HCT116 (cell line): ENCODE measurements around the gene TXLNG. TPM values are rescaled to one million over a fixed set of nuclear protein-coding genes. Genes with fewer than 3 reads are reported as not detected.
A peak's percentile ranks its signal among the peaks of the same experiment; 100 is the strongest.

Experiments
- ATAC-seq: fragments of 200-7000 bp; cut with Tn5 transposase; 2 replicates; pipeline ENCODE4 v1.9.1; 2020; ENCODE audit warnings: mild to moderate bottlenecking, moderate library complexity
- BruUV-seq: library from RNA; stranded (reverse); fragments of 400-500 nt; replicated peaks from 2 replicates; lab custom pipeline; 2021; lab: Mats Ljungman, UMichigan
- CTCF ChIA-PET: fragments of 300-600 bp; sonication (Branson Sonifier 250); formaldehyde crosslinking; loops from one replicate; lab custom pipeline; 2021; ENCODE audit warnings: antibody characterized with exemption; lab: Charles Lee
- POLR2A ChIA-PET: fragments of 300-600, 350-600 bp; sonication (Branson Sonifier 250); formaldehyde crosslinking; loops from one replicate; lab custom pipeline; 2021; ENCODE audit warnings: antibody characterized with exemption; lab: Charles Lee
- RAD21 ChIA-PET, 2 experiments: fragments of 300-600 bp; sonication (Branson Sonifier 250); formaldehyde crosslinking; loops; one replicate each; lab custom pipeline; 2023; ENCODE audit warnings: low total read pairs in 2 of 2; ENCODE audit not compliant: uncharacterized antibody in 2 of 2, unreplicated experiment in 2 of 2, low non-redundant PET in 1 of 2; lab: Charles Lee
- DNase-seq: peaks from one replicate; pipeline ENCODE4 v3.0.0-alpha.2; 2010; ENCODE audit warnings: low read depth, low spot score
- H2AFZ ChIP-seq: fragments of 200-600 bp; shearing (Covaris generic), sonication (generic); 2 replicates; pipeline ENCODE4 v1.6.1; 2017; ENCODE audit warnings: low read depth, mixed run types, mixed read lengths, antibody characterized with exemption, low read length; ENCODE audit not compliant: poor library complexity, severe bottlenecking
- H3K27ac ChIP-seq: 2 replicates; pipeline ENCODE4 v1.5.1; 2012; ENCODE audit warnings: low read depth, low read length
- H3K27me3 ChIP-seq: fragments of 200-600 bp; sonication (generic); 2 replicates; pipeline ENCODE4 v1.6.1; 2016; ENCODE audit warnings: mixed run types, low read length, mixed read lengths; ENCODE audit not compliant: insufficient read depth
- H3K36me3 ChIP-seq, 2 experiments: fragments of 200-500 bp in 1 of 2; fragments of 200-600 bp in 1 of 2; sonication (Bioruptor generic) in 1 of 2; sonication (generic) in 1 of 2; 2 replicates each; pipeline versions ENCODE4 v1.5.1 to v1.6.1; 2014 to 2016; ENCODE audit warnings: low read length in 2 of 2, inconsistent platforms in 1 of 2, mixed read lengths in 1 of 2, mixed run types in 1 of 2; ENCODE audit not compliant: insufficient read depth in 2 of 2, control insufficient read depth in 1 of 2
- H3K4me1 ChIP-seq, 2 experiments: fragments of 200-600 bp in 1 of 2; sonication (generic) in 1 of 2; 2 replicates each; pipeline versions ENCODE4 v1.5.1 to v1.6.1; 2012 to 2017; ENCODE audit warnings: low read length in 2 of 2, inconsistent platforms in 1 of 2, mild to moderate bottlenecking in 1 of 2, mixed read lengths in 1 of 2, mixed run types in 1 of 2, moderate library complexity in 1 of 2; ENCODE audit not compliant: insufficient read depth in 2 of 2, control insufficient read depth in 1 of 2
- H3K4me2 ChIP-seq: fragments of 200-600 bp; sonication (generic); 2 replicates; pipeline ENCODE4 v1.6.1; 2017; ENCODE audit warnings: mixed run types, low read length, mixed read lengths
- H3K4me3 ChIP-seq, 2 experiments: fragments of 200-600 bp in 1 of 2; sonication (generic) in 1 of 2; replicated peaks in 1 of 2; 2 replicates each; pipeline ENCODE4 v1.5.1; 2011 to 2016; ENCODE audit warnings: low read length in 2 of 2, control low read depth in 1 of 2, low read depth in 1 of 2, mild to moderate bottlenecking in 1 of 2, mixed read lengths in 1 of 2, mixed run types in 1 of 2
- H3K79me2 ChIP-seq: fragments of 200-600 bp; sonication (generic); 2 replicates; pipeline ENCODE4 v1.6.1; 2017; ENCODE audit warnings: mild to moderate bottlenecking, mixed run types, low read length, moderate library complexity, mixed read lengths; ENCODE audit not compliant: insufficient read depth
- H3K9ac ChIP-seq: fragments of 200-600 bp; sonication (generic); 2 replicates; pipeline ENCODE4 v1.6.1; 2016; ENCODE audit warnings: low read length, mixed read lengths
- H3K9me2 ChIP-seq: fragments of 200-600 bp; sonication (generic), shearing (Covaris generic); 2 replicates; pipeline ENCODE4 v1.6.1; 2017; ENCODE audit warnings: mixed run types, mild to moderate bottlenecking, moderate library complexity; ENCODE audit not compliant: insufficient read depth
- H3K9me3 ChIP-seq, 2 experiments: fragments of 200-500 bp in 1 of 2; fragments of 200-600 bp in 1 of 2; sonication (Bioruptor generic) in 1 of 2; sonication (generic) in 1 of 2; 2 replicates each; pipeline ENCODE4 v1.6.1; 2014 to 2017; ENCODE audit warnings: low read length in 2 of 2, mixed read lengths in 2 of 2, inconsistent platforms in 1 of 2, low read depth in 1 of 2, mild to moderate bottlenecking in 1 of 2, mixed run types in 1 of 2, moderate library complexity in 1 of 2; ENCODE audit not compliant: control insufficient read depth in 1 of 2, insufficient read depth in 1 of 2
- H4K20me1 ChIP-seq: fragments of 200-600 bp; sonication (generic), shearing (Covaris generic); 2 replicates; pipeline ENCODE4 v1.6.1; 2017; ENCODE audit warnings: mixed run types, mild to moderate bottlenecking, moderate library complexity; ENCODE audit not compliant: insufficient read depth
- ELF1 ChIP-seq: IDR thresholded peaks from 2 replicates; pipeline ENCODE4 v1.6.1; 2012; ENCODE audit warnings: low read depth, borderline replicate concordance
- EZH2 ChIP-seq: fragments of 200-600 bp; sonication (generic); IDR thresholded peaks from 2 replicates; pipeline ENCODE4 v1.6.1; 2017; ENCODE audit warnings: antibody characterized with exemption, mixed run types
- EZH2phosphoT487 ChIP-seq: fragments of 200-600 bp; IDR thresholded peaks from 2 replicates; pipeline ENCODE4 v1.6.1; 2018; ENCODE audit warnings: antibody characterized with exemption, borderline replicate concordance
- FOSL1 ChIP-seq: IDR thresholded peaks from 2 replicates; pipeline ENCODE4 v1.6.1; 2012; ENCODE audit warnings: low read depth
- POLR2A ChIP-seq: IDR thresholded peaks from 2 replicates; pipeline ENCODE4 v1.7.0; 2011; ENCODE audit warnings: borderline replicate concordance; ENCODE audit not compliant: insufficient read depth, insufficient read length; ENCODE audit errors: extremely low read depth
- RAD21 ChIP-seq: IDR thresholded peaks from 2 replicates; pipeline ENCODE4 v1.6.1; 2012; ENCODE audit warnings: low read depth, mild to moderate bottlenecking
- SIN3A ChIP-seq: IDR thresholded peaks from 2 replicates; pipeline ENCODE4 v1.6.1; 2012; ENCODE audit warnings: low read depth
- SP1 ChIP-seq: IDR thresholded peaks from 2 replicates; pipeline ENCODE4 v1.6.1; 2012; ENCODE audit warnings: low read depth
- SRF ChIP-seq: IDR thresholded peaks from 2 replicates; pipeline ENCODE4 v1.6.1; 2012; ENCODE audit warnings: low read depth
- TCF7L2 ChIP-seq: IDR thresholded peaks from 2 replicates; pipeline ENCODE4 v1.7.0; 2011; ENCODE audit warnings: borderline replicate concordance, inconsistent platforms; ENCODE audit not compliant: insufficient read depth, insufficient read length; ENCODE audit errors: extremely low read depth
- YY1 ChIP-seq: IDR thresholded peaks from 2 replicates; pipeline ENCODE4 v1.6.1; 2011; ENCODE audit warnings: low read length, low read depth, moderate library complexity, mild to moderate bottlenecking; ENCODE audit not compliant: insufficient replicate concordance; ENCODE audit errors: extremely low read depth
- ZFX ChIP-seq: fragments of 450-650 bp; IDR thresholded peaks from 2 replicates; pipeline ENCODE4 v1.6.1; 2017
- intact Hi-C: fragments of 100-400 bp; cut with micrococcal nuclease; formaldehyde crosslinking; loops from 2 replicates; pipeline ENCODE4 v1.10.0; 2022
- total RNA-seq: library from RNA; stranded (reverse); gene quantifications from one replicate; pipeline ENCODE4 v1.2.1, GENCODE V29; 2021; ENCODE audit not compliant: unreplicated experiment
- TF ChIP-seq, protein P1 (sequence below): IDR thresholded peaks from 2 replicates; pipeline ENCODE4 v1.6.1; 2011; ENCODE audit warnings: mild to moderate bottlenecking, low read length, moderate library complexity; ENCODE audit not compliant: insufficient replicate concordance; ENCODE audit errors: extremely low read depth

The TXLNG gene
- total RNA-seq, 1 experiment from 2014 or later, result 22.9 TPM

DNA sequence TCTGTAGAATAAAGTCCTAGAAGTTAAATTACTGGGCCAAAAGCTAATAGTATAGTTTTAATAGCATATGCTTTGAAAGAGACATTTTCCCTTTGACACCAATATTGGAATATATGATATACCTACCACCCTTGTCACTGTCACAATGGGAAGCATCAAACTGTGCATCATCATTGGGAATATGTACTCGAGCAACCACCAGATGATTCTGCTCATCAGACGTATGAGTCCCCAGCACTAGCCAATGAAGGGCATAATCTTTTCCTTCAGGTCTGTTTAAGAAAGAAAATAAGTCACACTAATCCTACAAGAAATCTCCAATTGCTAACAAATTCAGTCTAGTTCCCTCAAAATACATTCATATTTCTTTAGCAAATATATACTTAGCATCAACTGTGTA is 76.6 kb downstream of the TXLNG start:
- H3K9ac ChIP-seq, result no peak overlapping the region
- intact Hi-C loops, result no loop called here
- POLR2A ChIA-PET, result no interaction called here

DNA sequence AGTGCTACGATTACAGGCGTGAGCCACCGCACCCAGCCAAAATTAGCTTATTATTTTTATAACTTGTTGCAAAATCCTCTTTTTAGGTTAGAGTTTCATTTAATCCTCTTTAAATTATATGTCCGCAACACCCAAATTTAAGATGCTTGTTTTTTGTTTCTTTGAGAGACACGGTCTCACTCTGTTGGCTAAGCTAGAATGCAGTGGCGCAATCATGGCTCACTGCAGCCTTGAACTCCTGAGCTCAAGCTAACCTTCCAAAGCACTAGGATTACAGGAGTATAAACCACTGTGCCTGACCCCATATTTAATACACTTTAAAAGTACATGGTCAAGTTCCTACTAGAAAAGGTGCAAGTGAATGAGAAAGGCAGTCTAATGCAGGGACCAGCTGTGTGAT is 81.7 kb downstream of the TXLNG start:
- ChIA-PET POLR2A (no interaction called here), CTCF (no interaction called here), RAD21 (no interaction called here)
- no peak overlapping the region for H3K27ac ChIP-seq
- H3K9me2 ChIP-seq, result no peaks in the 10 kb centered on the region
- H3K4me2 ChIP-seq, result peak overlapping the region; percentile 70; the same call in 1 of the 2 replicates
- peaks cover 63% of the 10 kb centered on the region for H3K79me2 ChIP-seq
- H3K27me3 ChIP-seq, result no peaks in the 10 kb centered on the region
- no peaks in the 10 kb centered on the region for H3K9me3 ChIP-seq
- DNase-seq, result no peak
- no peak overlapping the region for H2AFZ ChIP-seq
- H3K36me3 ChIP-seq, result peaks cover 4 to 25% of the 10 kb centered on the region in 2 experiments; a peak in 3 of 4 replicates
- no peak for TF ChIP-seq ZFX
- no peak for TF ChIP-seq EZH2phosphoT487
- TF ChIP-seq YY1, result no peak
- no peak for TF ChIP-seq SIN3A
- no peak for TF ChIP-seq RAD21
- no peak for TF ChIP-seq SP1
- no peak for TF ChIP-seq EZH2
- no peak for TF ChIP-seq ELF1
- no peak for TF ChIP-seq FOSL1
- no peak for TF ChIP-seq POLR2A
- TF ChIP-seq, protein P1, sequence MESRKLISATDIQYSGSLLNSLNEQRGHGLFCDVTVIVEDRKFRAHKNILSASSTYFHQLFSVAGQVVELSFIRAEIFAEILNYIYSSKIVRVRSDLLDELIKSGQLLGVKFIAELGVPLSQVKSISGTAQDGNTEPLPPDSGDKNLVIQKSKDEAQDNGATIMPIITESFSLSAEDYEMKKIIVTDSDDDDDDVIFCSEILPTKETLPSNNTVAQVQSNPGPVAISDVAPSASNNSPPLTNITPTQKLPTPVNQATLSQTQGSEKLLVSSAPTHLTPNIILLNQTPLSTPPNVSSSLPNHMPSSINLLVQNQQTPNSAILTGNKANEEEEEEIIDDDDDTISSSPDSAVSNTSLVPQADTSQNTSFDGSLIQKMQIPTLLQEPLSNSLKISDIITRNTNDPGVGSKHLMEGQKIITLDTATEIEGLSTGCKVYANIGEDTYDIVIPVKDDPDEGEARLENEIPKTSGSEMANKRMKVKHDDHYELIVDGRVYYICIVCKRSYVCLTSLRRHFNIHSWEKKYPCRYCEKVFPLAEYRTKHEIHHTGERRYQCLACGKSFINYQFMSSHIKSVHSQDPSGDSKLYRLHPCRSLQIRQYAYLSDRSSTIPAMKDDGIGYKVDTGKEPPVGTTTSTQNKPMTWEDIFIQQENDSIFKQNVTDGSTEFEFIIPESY, result no peak
- no peak for TF ChIP-seq SRF
- peak overlapping the region in 1 of 2 experiments; percentile 74; a peak in 1 of 4 replicates for H3K4me3 ChIP-seq
- no TSS peak for BruUV-seq
- ATAC-seq, result no peak
- no peaks in the 10 kb centered on the region for H4K20me1 ChIP-seq
- H3K9ac ChIP-seq, result 0 out of 2 replicates have a peak overlapping the region, but pooled peaks have one; percentile 82
- H3K4me1 ChIP-seq, result peaks cover 2 to 15% of the 10 kb centered on the region in 2 experiments; a peak in 3 of 4 replicates
- intact Hi-C loops, result no loop called here

More for the DNA sequence above, 76.6 kb downstream of the TXLNG start:
- Histone ChIP-seq H3K4me1 (no peaks in the 10 kb centered on the region), H3K4me2 (no peak overlapping the region), H3K4me3 (no peak overlapping the region), H3K79me2 (peaks cover 93% of the 10 kb centered on the region), H3K36me3 (peaks cover 20 to 32% of the 10 kb centered on the region in 2 experiments; a peak in 3 of 4 replicates), H3K27me3 (no peaks in the 10 kb centered on the region), H3K27ac (no peak overlapping the region), H2AFZ (no peak overlapping the region), H3K9me3 (no peaks in the 10 kb centered on the region), H4K20me1 (no peaks in the 10 kb centered on the region), H3K9me2 (no peaks in the 10 kb centered on the region)
- DNase-seq, result no peak
- ChIA-PET RAD21 (no interaction called here), CTCF (no interaction called here)
- BruUV-seq, result no TSS peak
- ATAC-seq, result no peak
- TF ChIP-seq TCF7L2, result no peak
